BE2C (cell line): ENCODE results near the gene TMC5.

Experiments used
- DNase-seq: peaks from one replicate; pipeline ENCODE4 v3.0.0-alpha.2; 2020
- H3K27me3 ChIP-seq: fragments of 250-450 bp; sonication (Bioruptor Pico); 2 replicates; pipeline ENCODE4 v1.5.1; 2020; ENCODE audit warnings: mild to moderate bottlenecking
- H3K36me3 ChIP-seq: fragments of 250-450 bp; sonication (Bioruptor Pico); 2 replicates; pipeline ENCODE4 v1.5.1; 2020; ENCODE audit warnings: mild to moderate bottlenecking
- H3K4me1 ChIP-seq: fragments of 250-450 bp; sonication (Bioruptor Pico); 2 replicates; pipeline ENCODE4 v1.5.1; 2020
- H3K4me3 ChIP-seq: 2 replicates; pipeline ENCODE4 v1.5.1; 2011; ENCODE audit warnings: low read depth, low read length
- H3K9me3 ChIP-seq: fragments of 250-450 bp; sonication (Bioruptor Pico); 2 replicates; pipeline ENCODE4 v1.5.1; 2020
- CTCF ChIP-seq: IDR thresholded peaks from 2 replicates; pipeline ENCODE4 v1.5.1; 2012; ENCODE audit warnings: mild to moderate bottlenecking, low read depth, low read length

TMC5 gene

GRCh38 chr16:19415461-19415860, 2.2 kb upstream of the TMC5 start:
- Histone ChIP-seq H3K27me3 (peaks cover 13% of the 10 kb centered on the region), H3K4me1 (no peaks in the 10 kb centered on the region), H3K9me3 (no peaks in the 10 kb centered on the region), H3K36me3 (no peaks in the 10 kb centered on the region), H3K4me3 (no peak overlapping the region)
- no peak for TF ChIP-seq CTCF
- no peak for DNase-seq

- no peak for DNase-seq
- no peak for TF ChIP-seq CTCF
- Histone ChIP-seq H3K27me3 (peaks cover 9% of the 10 kb centered on the region), H3K4me3 (no peak overlapping the region), H3K36me3 (no peaks in the 10 kb centered on the region), H3K9me3 (no peaks in the 10 kb centered on the region), H3K4me1 (no peaks in the 10 kb centered on the region)
Observed at GRCh38 chr16:19415918-19416317, 1.8 kb upstream of the TMC5 start.

GRCh38 chr16:19418200-19418599, 517 bp downstream of the TMC5 start:
- Histone ChIP-seq H3K27me3 (no peaks in the 10 kb centered on the region), H3K9me3 (no peaks in the 10 kb centered on the region), H3K36me3 (no peaks in the 10 kb centered on the region), H3K4me1 (no peaks in the 10 kb centered on the region), H3K4me3 (no peak overlapping the region)
- no peak for DNase-seq
- TF ChIP-seq CTCF = no peak

- no peaks in the 10 kb centered on the region for H3K27me3 ChIP-seq
- H3K4me1 ChIP-seq = no peaks in the 10 kb centered on the region
- no peak for TF ChIP-seq CTCF
- no peak overlapping the region for H3K4me3 ChIP-seq
- no peaks in the 10 kb centered on the region for H3K36me3 ChIP-seq
- H3K9me3 ChIP-seq = no peaks in the 10 kb centered on the region
- no peak for DNase-seq
Observed at GRCh38 chr16:19419698-19420075, 2.0 kb downstream of the TMC5 start.

- DNase-seq = no peak
- Histone ChIP-seq H3K4me1 (no peaks in the 10 kb centered on the region), H3K36me3 (no peaks in the 10 kb centered on the region), H3K27me3 (no peaks in the 10 kb centered on the region), H3K9me3 (no peaks in the 10 kb centered on the region), H3K4me3 (no peak overlapping the region)
- no peak for TF ChIP-seq CTCF
Observed at GRCh38 chr16:19424478-19424877, 6.8 kb downstream of the TMC5 start.

- no peak for DNase-seq
- H3K4me3 ChIP-seq = no peak overlapping the region
- no peaks in the 10 kb centered on the region for H3K4me1 ChIP-seq
- no peak for TF ChIP-seq CTCF
- H3K36me3 ChIP-seq = no peaks in the 10 kb centered on the region
- H3K9me3 ChIP-seq = no peaks in the 10 kb centered on the region
- H3K27me3 ChIP-seq = no peaks in the 10 kb centered on the region
Observed at GRCh38 chr16:19430345-19430744, 12.7 kb downstream of the TMC5 start.
